Suppressor macrophage treated with lipopolysaccharide for 4 hours (primary cell): Measurements from ENCODE around the gene FBXO11.
"Not testable (repeated sequence)": the region's sequence is repeated elsewhere in the genome, so short reads cannot be mapped to it uniquely, and the experiment has no call there.

Experiments
- DNase-seq: peaks from one replicate; pipeline ENCODE4 v3.0.0-alpha.2; 2020

Gene FBXO11

GRCh38 chr2:47897883-47898731 is 8.2 kb downstream of the FBXO11 start:
- DNase-seq, result peak; percentile 60

GRCh38 chr2:47897191-47897882 is 9.0 kb downstream of the FBXO11 start:
- DNase-seq, result not testable (repeated sequence)

GRCh38 chr2:47896450-47896968 is 9.8 kb downstream of the FBXO11 start:
- DNase-seq, result peak; percentile 25

- DNase-seq, result no peak
These were observed 12.5 kb downstream of the FBXO11 start for GRCh38 chr2:47893771-47894170.

- no peak for DNase-seq
These were observed 14.0 kb downstream of the FBXO11 start for GRCh38 chr2:47892338-47892730.

- DNase-seq, result no peak
These were observed 14.6 kb downstream of the FBXO11 start for GRCh38 chr2:47891369-47892337.

GRCh38 chr2:47890711-47891368 is 15.5 kb downstream of the FBXO11 start:
- DNase-seq, result no peak

- DNase-seq, result no peak
These were observed 17.6 kb downstream of the FBXO11 start for GRCh38 chr2:47888581-47889280.

- no peak for DNase-seq
These were observed 29.4 kb downstream of the FBXO11 start for GRCh38 chr2:47876912-47877311.

- no peak for DNase-seq
These were observed 33.4 kb downstream of the FBXO11 start for GRCh38 chr2:47872941-47873340.

- no peak for DNase-seq
These were observed 35.4 kb downstream of the FBXO11 start for GRCh38 chr2:47870641-47871540.

GRCh38 chr2:47869859-47870595 is 36.3 kb downstream of the FBXO11 start:
- no peak for DNase-seq

- no peak for DNase-seq
These were observed 37.5 kb downstream of the FBXO11 start for GRCh38 chr2:47868611-47869352.

- DNase-seq, result peak; percentile 62
These were observed 39.1 kb downstream of the FBXO11 start for GRCh38 chr2:47867205-47867604.

GRCh38 chr2:47864566-47864965 is 41.7 kb downstream of the FBXO11 start:
- no peak for DNase-seq

- peak; percentile 9 for DNase-seq
These were observed 43.3 kb downstream of the FBXO11 start for GRCh38 chr2:47862949-47863348.

GRCh38 chr2:47853067-47853777 is 53.1 kb downstream of the FBXO11 start:
- DNase-seq, result not testable (repeated sequence)

GRCh38 chr2:47850198-47850597 is 56.1 kb downstream of the FBXO11 start:
- no peak for DNase-seq
